ENCODE results near the gene NOD2. TPM values are rescaled to one million over a fixed set of nuclear protein-coding genes. Genes with fewer than 3 reads are reported as not detected.

NOD2 gene
- polyA plus RNA-seq, 12 donors = 1.1 to 2.5 (median 1.6) TPM; not detected in 2

DNA sequence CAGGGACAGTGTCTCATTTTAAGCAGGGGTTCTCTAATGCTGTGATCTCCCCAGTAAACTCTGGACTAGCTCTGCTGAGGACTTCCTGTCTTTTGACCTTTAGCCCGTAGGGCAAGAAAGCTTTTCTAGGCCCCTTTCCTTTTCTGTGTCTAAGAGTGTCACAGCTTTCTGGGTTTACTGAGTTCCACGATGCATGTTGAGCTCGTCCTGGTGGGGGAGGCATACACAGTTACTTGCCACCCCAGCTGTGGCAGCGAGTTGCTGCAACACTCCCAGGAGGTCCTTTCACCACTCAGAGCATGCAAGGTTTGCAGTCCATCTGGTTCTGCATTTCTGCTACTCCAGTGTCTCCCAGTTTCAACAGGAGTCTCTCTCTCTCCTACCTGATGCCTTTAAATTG, 23.7 kb downstream of the NOD2 start:
- no peak for DNase-seq

DNA sequence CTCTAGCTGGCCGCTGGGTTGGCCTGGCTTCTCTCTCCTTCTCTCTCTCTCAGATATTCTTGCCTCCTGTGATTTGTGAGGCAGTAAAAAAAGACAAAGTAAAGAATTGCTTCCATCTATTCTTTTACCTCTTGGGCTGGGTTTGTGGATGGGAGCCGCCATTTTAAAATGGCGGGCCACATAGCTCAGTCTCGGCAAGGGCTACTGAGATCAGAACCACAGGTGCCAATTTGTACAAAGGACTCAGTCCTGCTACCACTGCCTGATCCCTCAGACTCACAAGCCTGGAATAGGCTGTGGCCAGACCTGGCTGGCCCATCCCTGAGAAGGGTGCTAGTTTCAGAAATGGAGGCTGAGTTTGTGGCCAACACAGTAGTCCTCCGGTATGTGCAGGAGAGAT, 24.1 kb downstream of the NOD2 start:
- no peak for DNase-seq

DNA sequence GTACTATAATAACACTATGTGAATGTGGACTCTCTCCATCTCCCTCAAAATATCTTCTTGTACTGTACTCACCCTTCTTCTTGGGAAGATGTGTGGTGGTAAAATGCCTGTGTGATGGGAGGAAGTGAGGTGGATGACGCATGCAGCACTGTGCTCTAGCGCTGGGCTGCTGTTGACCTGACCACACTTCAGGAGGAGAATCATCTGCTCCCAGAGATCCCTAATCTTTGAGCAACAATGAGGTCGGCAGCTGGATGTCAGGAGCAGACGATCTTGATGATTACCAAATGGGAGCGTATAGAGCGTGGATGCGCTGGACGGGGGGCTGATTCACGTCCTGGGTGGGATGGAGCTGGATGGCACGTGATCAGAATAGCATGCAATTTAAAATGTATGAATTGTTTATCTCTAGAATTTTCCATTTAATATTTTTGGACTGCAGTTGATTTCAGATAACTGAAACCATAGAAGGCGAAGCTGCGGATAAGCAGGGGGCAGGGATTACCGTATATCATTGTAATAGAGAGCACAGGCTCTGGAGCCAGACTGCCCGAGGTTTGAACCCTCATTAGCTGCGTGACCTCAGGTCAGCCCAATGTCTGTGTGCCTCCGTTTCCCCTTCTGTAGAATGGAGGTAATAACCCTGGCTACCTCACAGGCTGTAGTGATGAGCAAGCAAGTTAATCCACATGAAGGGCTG, 24.8 kb downstream of the NOD2 start:
- no peak for DNase-seq

DNA sequence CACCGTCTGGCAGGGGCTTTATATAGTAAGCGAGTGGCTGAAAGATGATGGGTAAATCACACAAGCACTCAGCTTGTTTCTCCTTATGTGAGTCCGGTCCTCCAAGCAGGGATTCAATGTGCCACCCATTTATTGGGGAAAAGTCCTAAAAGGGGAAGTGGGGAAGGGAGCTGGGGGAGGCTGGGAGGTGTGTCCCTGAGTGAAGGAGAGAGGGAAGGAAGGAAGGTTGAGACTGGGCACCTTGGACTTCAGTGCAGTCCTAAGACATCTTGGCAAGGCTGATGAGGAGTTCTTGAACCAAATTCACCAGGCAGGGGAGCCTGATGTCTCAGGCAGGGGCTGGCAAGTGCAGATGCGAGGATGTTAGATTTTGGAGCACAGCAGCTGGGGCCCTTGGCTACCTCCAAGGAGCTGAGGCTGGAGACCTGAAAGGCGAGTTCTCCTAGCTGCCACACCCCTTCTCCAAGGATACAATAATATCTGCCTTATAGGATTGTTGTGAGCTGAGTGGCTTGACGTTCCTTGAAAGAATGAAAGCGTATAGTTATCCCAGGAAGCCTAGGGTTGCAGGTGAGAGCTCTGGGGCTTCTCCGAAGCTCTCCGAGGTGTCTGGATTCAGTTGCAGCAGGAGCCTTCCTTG, 25.5 kb downstream of the NOD2 start:
- DNase-seq = no peak

DNA sequence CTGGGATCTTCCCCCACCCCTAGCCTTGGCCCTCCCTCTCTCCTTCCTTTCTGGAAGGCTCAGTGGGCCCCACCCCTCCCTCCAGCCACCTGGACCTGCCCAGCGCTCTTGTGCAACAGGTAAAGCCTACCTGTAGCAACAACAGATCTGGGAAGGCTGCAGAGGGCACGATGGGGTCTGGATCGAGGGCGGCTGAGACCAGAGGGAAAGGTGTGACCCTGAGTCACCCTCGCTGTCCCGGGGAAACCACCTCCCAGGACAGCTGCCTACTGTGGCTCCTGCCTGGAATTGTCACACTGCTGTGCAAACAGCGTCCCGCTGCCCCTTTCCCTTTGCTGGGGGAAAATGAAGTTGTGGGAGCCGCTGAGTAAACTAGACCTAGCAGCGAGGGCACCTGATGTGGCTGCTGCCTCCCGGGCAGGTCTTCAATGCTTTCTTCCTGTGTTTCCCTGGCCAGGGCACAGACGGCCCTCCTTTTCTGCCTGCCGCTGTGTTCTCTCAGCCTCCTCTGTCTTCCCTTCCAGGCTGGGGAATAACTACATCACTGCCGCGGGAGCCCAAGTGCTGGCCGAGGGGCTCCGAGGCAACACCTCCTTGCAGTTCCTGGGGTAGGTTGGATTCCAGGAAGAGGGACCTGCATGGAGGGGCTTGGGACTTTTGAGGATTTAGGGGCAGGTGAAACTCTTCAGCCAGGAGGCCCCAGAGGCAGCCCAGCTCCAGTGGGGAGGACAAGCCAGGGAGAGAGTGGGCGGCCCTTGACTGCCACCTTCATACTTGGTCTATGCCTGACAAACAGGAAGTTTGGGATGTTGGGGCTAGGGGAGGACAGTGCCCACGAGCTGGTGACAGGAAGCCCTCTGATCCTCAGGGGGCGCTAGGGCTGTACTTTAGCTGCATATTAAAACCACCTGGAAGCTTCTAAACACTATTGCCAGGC, 26.3 kb downstream of the NOD2 start:
- no peak for DNase-seq

- DNase-seq = no peak
Observed at GRCh38 chr16:50721549-50722404, 28.4 kb downstream of the NOD2 start.

- no peak for DNase-seq
Observed at GRCh38 chr16:50722405-50722737, 29.0 kb downstream of the NOD2 start.

DNA sequence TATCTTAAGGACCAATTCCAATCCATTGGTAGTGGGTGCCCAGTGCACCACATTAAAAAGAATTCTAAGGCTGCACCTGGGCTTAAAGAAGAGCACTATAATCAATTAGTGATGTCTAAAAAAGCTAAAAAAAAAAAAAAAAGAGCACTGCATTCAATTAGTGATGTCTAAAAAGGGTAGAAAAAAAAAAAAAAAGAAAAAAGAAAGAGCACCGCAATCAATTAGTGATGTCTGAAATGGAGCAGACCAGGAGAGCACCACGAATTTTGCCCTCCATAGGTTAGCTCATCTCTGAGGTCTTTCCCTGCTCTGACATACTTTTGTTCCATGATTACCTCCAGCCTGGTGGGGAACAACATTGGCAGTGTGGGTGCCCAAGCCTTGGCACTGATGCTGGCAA, 29.6 kb downstream of the NOD2 start:
- DNase-seq = no peak

- DNase-seq = no peak
Observed at GRCh38 chr16:50724306-50724705, 30.9 kb downstream of the NOD2 start.

DNA sequence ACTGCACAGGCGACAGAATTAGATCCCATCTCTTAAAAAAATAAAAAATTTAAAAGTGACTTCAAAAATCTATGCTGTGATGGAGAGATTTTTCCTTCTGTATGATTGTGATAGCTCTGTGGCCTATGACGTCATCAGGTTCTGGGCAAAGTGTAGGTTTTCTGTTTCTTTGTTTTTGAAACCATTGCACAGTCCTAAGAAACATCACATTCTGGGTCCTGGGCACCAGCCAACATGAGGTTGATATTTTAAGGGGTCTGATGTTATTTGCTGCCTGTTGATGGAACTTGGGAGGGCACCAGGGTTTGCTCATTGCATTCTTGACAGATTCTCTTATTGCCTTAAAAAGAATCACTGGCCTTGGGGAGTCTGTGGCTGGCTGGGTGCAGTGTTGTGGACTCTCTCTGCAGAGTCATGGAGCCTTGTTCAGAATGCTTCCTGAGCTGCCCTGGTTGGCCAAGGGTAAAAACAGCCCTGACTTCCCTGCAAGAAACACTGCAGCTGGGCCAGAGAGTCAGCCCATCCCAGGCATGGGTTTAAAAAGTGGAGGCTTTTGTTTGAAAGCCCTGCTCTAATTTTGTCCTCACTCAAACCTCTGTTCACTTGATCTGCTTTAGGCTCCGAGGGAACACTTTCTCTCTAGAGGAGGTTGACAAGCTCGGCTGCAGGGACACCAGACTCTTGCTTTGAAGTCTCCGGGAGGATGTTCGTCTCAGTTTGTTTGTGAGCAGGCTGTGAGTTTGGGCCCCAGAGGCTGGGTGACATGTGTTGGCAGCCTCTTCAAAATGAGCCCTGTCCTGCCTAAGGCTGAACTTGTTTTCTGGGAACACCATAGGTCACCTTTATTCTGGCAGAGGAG, 38.0 kb downstream of the NOD2 start:
- DNase-seq = no peak

DNA sequence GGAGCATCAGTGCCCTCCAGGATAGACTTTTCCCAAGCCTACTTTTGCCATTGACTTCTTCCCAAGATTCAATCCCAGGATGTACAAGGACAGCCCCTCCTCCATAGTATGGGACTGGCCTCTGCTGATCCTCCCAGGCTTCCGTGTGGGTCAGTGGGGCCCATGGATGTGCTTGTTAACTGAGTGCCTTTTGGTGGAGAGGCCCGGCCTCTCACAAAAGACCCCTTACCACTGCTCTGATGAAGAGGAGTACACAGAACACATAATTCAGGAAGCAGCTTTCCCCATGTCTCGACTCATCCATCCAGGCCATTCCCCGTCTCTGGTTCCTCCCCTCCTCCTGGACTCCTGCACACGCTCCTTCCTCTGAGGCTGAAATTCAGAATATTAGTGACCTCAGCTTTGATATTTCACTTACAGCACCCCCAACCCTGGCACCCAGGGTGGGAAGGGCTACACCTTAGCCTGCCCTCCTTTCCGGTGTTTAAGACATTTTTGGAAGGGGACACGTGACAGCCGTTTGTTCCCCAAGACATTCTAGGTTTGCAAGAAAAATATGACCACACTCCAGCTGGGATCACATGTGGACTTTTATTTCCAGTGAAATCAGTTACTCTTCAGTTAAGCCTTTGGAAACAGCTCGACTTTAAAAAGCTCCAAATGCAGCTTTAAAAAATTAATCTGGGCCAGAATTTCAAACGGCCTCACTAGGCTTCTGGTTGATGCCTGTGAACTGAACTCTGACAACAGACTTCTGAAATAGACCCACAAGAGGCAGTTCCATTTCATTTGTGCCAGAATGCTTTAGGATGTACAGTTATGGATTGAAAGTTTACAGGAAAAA, 38.8 kb downstream of the NOD2 start:
- DNase-seq = no peak

- DNase-seq = no peak
Observed at GRCh38 chr16:50733468-50733867, 40.1 kb downstream of the NOD2 start.

DNA sequence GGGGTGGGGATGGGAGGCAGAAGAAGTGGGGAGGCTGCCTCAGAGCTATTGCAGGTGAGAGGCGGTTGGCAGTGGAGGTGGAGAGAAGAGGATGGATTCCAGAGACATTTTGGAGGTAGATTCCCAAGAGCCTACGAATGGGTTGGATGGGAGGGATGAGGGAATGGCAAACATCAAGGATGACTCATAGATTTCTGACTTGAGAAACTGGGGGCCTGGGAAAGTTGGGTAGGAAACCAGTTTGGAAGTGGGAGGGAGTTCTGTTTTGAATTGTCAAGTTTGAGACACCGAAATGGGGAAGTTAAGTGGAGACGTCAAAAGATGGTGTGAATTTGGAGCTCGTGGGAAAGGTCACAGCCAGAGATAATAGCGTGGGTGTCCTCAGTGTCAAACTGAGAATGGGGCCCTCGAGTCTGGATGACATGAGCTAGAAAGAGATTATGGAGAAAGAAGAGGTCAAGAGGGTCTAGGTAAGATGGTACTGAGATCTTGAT, 42.3 kb downstream of the NOD2 start:
- no peak for DNase-seq

GRCh38 chr16:50736448-50736847, 43.0 kb downstream of the NOD2 start:
- DNase-seq = no peak

DNA sequence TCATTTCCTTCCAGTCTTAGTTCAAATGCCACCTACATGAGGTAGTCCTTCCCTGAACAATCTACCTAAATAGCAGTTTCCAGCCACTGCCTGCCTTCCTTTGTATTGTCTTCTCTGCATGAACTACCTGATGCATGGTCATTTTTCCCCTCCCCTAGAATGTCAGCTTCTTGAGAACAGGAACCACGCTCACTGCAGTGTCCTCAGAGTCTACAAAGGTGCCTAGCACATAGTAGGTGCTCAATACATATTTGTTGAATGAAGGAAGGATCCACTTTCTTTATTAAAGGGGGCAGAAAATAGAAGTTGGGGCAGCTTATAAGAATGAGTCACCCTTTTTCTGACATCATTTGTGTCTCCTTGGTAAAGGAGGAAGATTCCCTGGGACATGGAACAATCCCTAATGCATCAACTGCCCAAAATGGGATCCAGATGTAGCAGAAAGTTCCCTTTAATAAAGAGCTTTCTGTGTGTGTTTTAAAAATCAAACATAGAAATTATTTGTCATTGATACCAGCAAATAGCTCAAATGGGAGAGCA, 44.1 kb downstream of the NOD2 start:
- DNase-seq = no peak

DNA sequence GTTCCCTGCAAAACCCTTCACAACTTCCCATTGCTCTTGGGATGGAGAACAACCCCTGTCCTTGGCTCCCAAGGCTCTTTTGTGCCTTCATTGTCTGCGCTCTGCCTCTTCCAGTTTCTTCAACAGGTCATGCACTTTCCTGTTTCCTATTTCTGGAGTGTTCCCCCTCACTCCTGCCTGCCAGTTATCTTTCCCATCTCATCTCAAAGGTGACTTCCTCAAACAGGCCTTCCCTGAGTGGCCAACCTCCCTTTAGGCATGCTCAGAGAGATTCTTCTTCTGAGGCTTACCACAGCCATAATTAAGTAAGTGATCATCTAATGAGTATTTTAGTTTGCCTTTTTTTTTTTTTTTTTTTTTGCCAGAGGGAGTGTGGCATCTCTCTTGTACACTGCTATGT, 45.6 kb downstream of the NOD2 start:
- no peak for DNase-seq

DNA sequence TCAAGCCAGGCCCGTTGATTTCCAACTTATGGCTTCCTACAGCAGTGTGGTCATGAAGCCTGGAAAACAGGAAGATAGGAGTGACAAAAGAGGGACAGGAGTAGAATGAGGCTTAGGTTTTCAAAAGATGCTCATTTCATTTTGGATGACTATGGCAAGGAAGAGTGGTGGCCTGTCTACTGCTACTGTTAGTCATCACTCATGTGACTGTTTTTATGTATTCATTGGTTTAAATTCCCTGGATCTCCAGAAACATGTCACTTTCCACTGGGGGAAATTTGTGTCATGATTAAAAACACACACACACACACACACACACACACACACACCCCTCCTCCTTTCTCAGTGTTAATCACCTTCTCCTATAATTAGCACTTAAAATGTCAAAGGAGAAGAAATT, 47.3 kb downstream of the NOD2 start:
- no peak for DNase-seq

- DNase-seq = no peak
Observed at GRCh38 chr16:50741225-50741780, 47.9 kb downstream of the NOD2 start.
